Breast epithelium (tissue), 4 donors: ENCODE data around the gene C1orf159. TPM values are rescaled to one million over a fixed set of nuclear protein-coding genes. Genes with fewer than 3 reads are reported as not detected.

Source experiments
- DNase-seq, 2 donors: peaks; one replicate each; pipeline ENCODE4 v3.0.0-alpha.2; 2019; ENCODE audit warnings: low spot score in 2 of 2
- H3K27ac ChIP-seq, 2 donors: fragments of 200-600 bp; sonication (generic) in 1 of 2; one replicate each; pipeline ENCODE4 v1.5.1; 2016 to 2019; ENCODE audit warnings: mild to moderate bottlenecking in 1 of 2
- H3K27me3 ChIP-seq, 2 donors: fragments of 200-600 bp; sonication (generic) in 1 of 2; one replicate each; pipeline versions ENCODE4 v1.5.1 to v1.6.0; 2017 to 2019; ENCODE audit warnings: control low read depth in 1 of 2, mild to moderate bottlenecking in 1 of 2
- H3K36me3 ChIP-seq: fragments of 200-600 bp; one replicate; pipeline ENCODE4 v1.5.1; 2019
- H3K4me1 ChIP-seq, 2 donors: fragments of 200-600 bp; sonication (generic); one replicate each; pipeline ENCODE4 v1.5.1; 2016 to 2019; ENCODE audit warnings: control low read depth in 1 of 2
- H3K4me3 ChIP-seq, 3 donors: fragments of 200-600 bp; sonication (generic); 1 replicate in 2 of 3; 2 replicates in 1 of 3; pipeline ENCODE4 v1.5.1; 2016 to 2019; ENCODE audit warnings: mild to moderate bottlenecking in 3 of 3, moderate library complexity in 2 of 3
- H3K9me3 ChIP-seq, 2 donors: fragments of 200-600 bp; sonication (generic) in 1 of 2; one replicate each; pipeline ENCODE4 v1.5.1; 2016 to 2019; ENCODE audit warnings: control low read depth in 1 of 2
- CTCF ChIP-seq, 3 donors: fragments of 450-650 bp; IDR thresholded peaks; one replicate each; pipeline ENCODE4 v1.5.1; 2016 to 2017; ENCODE audit warnings: antibody characterized with exemption in 3 of 3, mild to moderate bottlenecking in 3 of 3, moderate library complexity in 3 of 3
- POLR2A ChIP-seq: fragments of 450-650 bp; IDR thresholded peaks from one replicate; pipeline ENCODE4 v1.6.1; 2016; ENCODE audit warnings: antibody characterized with exemption, mild to moderate bottlenecking, moderate library complexity
- POLR2AphosphoS5 ChIP-seq, 3 donors: sonication (generic); formaldehyde crosslinking; IDR thresholded peaks; one replicate each; pipeline ENCODE4 v1.6.1; 2017; ENCODE audit warnings: antibody characterized with exemption in 3 of 3
- intact Hi-C: fragments of 100-400 bp; cut with DNase I; formaldehyde crosslinking; loops from one replicate; pipeline ENCODE4 v1.15.1; 2023; ENCODE audit warnings: low total_unique reads
- total RNA-seq, 3 donors: library from RNA; depleted of rRNA; stranded (reverse); fragments of >200 nt; gene quantifications; one replicate each; pipeline ENCODE4 v1.1.0, GENCODE V29; 2016

Gene C1orf159
- total RNA-seq, 3 donors from 2014 or later = 6.9 to 24.0 (median 12.5) TPM

- H3K27ac ChIP-seq = no peak overlapping the region
- DNase-seq = no peak
- intact Hi-C loops = no loop called here
These were observed 26.8 kb downstream of the C1orf159 start for GRCh38 chr1:1088801-1089680.

GRCh38 chr1:1088029-1088800 is 27.7 kb downstream of the C1orf159 start:
- Histone ChIP-seq H3K36me3 (no peaks in the 10 kb centered on the region), H3K4me1 (no peaks in the 10 kb centered on the region), H3K27me3 (no peaks in the 10 kb centered on the region), H3K9me3 (no peaks in the 10 kb centered on the region), H3K4me3 (no peak overlapping the region), H3K27ac (no peak overlapping the region)
- intact Hi-C loops = no loop called here
- DNase-seq = no peak
- no peak for TF ChIP-seq CTCF (IDR thresholded peaks at IDR 0.05)
- TF ChIP-seq POLR2A = no peak
- no peak for TF ChIP-seq POLR2AphosphoS5 (IDR thresholded peaks at IDR 0.05)

More at GRCh38 chr1:1088801-1089680, 26.8 kb downstream of the C1orf159 start:
- Histone ChIP-seq H3K27me3 (no peaks in the 10 kb centered on the region), H3K9me3 (no peaks in the 10 kb centered on the region), H3K4me1 (no peaks in the 10 kb centered on the region), H3K4me3 (no peak overlapping the region), H3K36me3 (no peaks in the 10 kb centered on the region)
- TF ChIP-seq CTCF (IDR thresholded peaks at IDR 0.05) = no peak
- TF ChIP-seq POLR2A = no peak

- Histone ChIP-seq H3K4me3 (no peak overlapping the region), H3K4me1 (no peaks in the 10 kb centered on the region), H3K9me3 (no peaks in the 10 kb centered on the region), H3K27me3 (no peaks in the 10 kb centered on the region), H3K27ac (no peak overlapping the region), H3K36me3 (no peaks in the 10 kb centered on the region)
- intact Hi-C loops = no loop called here
- no peak for TF ChIP-seq CTCF (IDR thresholded peaks at IDR 0.05)
- TF ChIP-seq POLR2AphosphoS5 (IDR thresholded peaks at IDR 0.05) = no peak
- TF ChIP-seq POLR2A = no peak
- no peak for DNase-seq
These were observed 28.4 kb downstream of the C1orf159 start for GRCh38 chr1:1087351-1088028.

GRCh38 chr1:1086911-1087341 is 29.0 kb downstream of the C1orf159 start:
- no peaks in the 10 kb centered on the region for H3K27me3 ChIP-seq
- H3K9me3 ChIP-seq = no peaks in the 10 kb centered on the region
- DNase-seq = no peak
- no peak overlapping the region for H3K4me3 ChIP-seq
- no peaks in the 10 kb centered on the region for H3K36me3 ChIP-seq
- H3K4me1 ChIP-seq = no peaks in the 10 kb centered on the region
- TF ChIP-seq POLR2AphosphoS5 (IDR thresholded peaks at IDR 0.05) (no peak), CTCF (IDR thresholded peaks at IDR 0.05) (no peak)
- intact Hi-C loops = no loop called here
- no peak overlapping the region for H3K27ac ChIP-seq
